IMR-90 (cell line): ENCODE data around the gene MPST. TPM values are rescaled to one million over a fixed set of nuclear protein-coding genes. Genes with fewer than 3 reads are reported as not detected.

ENCODE experiments used
- ATAC-seq: fragments of 200-7000 bp; cut with Tn5 transposase; 2 replicates; pipeline ENCODE4 v1.9.1; 2020; ENCODE audit warnings: low read depth, mild to moderate bottlenecking, moderate library complexity
- BruUV-seq: library from RNA; stranded (reverse); fragments of 400-500 nt; replicated peaks from 2 replicates; lab custom pipeline; 2021; lab: Mats Ljungman, UMichigan
- CTCF ChIA-PET: fragments of 300-600 bp; formaldehyde crosslinking; extraction: SDS; loops from one replicate; lab custom pipeline; 2021; ENCODE audit warnings: antibody characterized with exemption; lab: Yijun Ruan, JAX
- POLR2A ChIA-PET: fragments of 300-600 bp; sonication (Branson Sonifier 250); formaldehyde crosslinking; loops from one replicate; lab custom pipeline; 2022; ENCODE audit warnings: antibody characterized with exemption; ENCODE audit not compliant: unreplicated experiment; lab: Charles Lee
- DNase-seq: peaks from one replicate; pipeline ENCODE4 v3.0.0; 2013
- H2AFZ ChIP-seq: replicated peaks from 2 replicates; pipeline ENCODE3; 2013; ENCODE audit warnings: low read length, mild to moderate bottlenecking; ENCODE audit not compliant: poor library complexity
- H2AK5ac ChIP-seq: 2 replicates; pipeline ENCODE4 v1.6.1; 2013; ENCODE audit warnings: low read depth, low read length, inconsistent platforms
- H2AK9ac ChIP-seq: replicated peaks from 2 replicates; pipeline ENCODE3; 2013; ENCODE audit warnings: mild to moderate bottlenecking, low read depth, low read length, moderate library complexity; ENCODE audit not compliant: poor library complexity
- H2BK120ac ChIP-seq: 2 replicates; pipeline ENCODE4 v1.6.1; 2013; ENCODE audit warnings: low read depth, low read length, inconsistent platforms
- H2BK15ac ChIP-seq: 3 replicates; pipeline ENCODE4 v1.6.1; 2013; ENCODE audit warnings: low read depth, low read length, inconsistent platforms
- H2BK20ac ChIP-seq: 2 replicates; pipeline ENCODE4 v1.6.1; 2013; ENCODE audit warnings: low read depth, mild to moderate bottlenecking, inconsistent platforms, low read length, moderate library complexity
- H2BK5ac ChIP-seq: 2 replicates; pipeline ENCODE4 v1.6.1; 2013; ENCODE audit warnings: mild to moderate bottlenecking, low read depth, low read length, inconsistent platforms; ENCODE audit not compliant: poor library complexity, severe bottlenecking
- H3K14ac ChIP-seq: replicated peaks from 2 replicates; pipeline ENCODE4 v1.6.1; 2013; ENCODE audit warnings: low read depth, low read length, inconsistent platforms
- H3K18ac ChIP-seq: 2 replicates; pipeline ENCODE4 v1.6.1; 2013; ENCODE audit warnings: low read depth, low read length, control low read depth
- H3K23ac ChIP-seq: 2 replicates; pipeline ENCODE4 v1.6.1; 2013; ENCODE audit warnings: low read depth, low read length, inconsistent platforms
- H3K27ac ChIP-seq: 2 replicates; pipeline ENCODE4 v1.5.1; 2013; ENCODE audit warnings: mild to moderate bottlenecking, control low read depth, low read length; ENCODE audit not compliant: insufficient read depth
- H3K27me3 ChIP-seq: 2 replicates; pipeline ENCODE4 v1.6.1; 2013; ENCODE audit warnings: low read length; ENCODE audit not compliant: control insufficient read depth, insufficient read depth
- H3K36me3 ChIP-seq: 2 replicates; pipeline ENCODE4 v1.6.1; 2013; ENCODE audit warnings: low read length, mixed read lengths; ENCODE audit not compliant: control insufficient read depth, insufficient read depth
- H3K4ac ChIP-seq: 2 replicates; pipeline ENCODE4 v1.6.1; 2013; ENCODE audit warnings: low read depth, low read length, inconsistent platforms
- H3K4me1 ChIP-seq: 2 replicates; pipeline ENCODE4 v1.6.1; 2013; ENCODE audit warnings: low read length, mixed read lengths; ENCODE audit not compliant: control insufficient read depth, insufficient read depth
- H3K4me2 ChIP-seq: 2 replicates; pipeline ENCODE4 v1.6.1; 2013; ENCODE audit warnings: low read depth, mild to moderate bottlenecking, control low read depth, low read length, moderate library complexity
- H3K4me3 ChIP-seq: 2 replicates; pipeline ENCODE4 v1.5.1; 2013; ENCODE audit warnings: low read depth, mild to moderate bottlenecking, control low read depth, low read length, moderate library complexity; ENCODE audit not compliant: insufficient read depth
- H3K56ac ChIP-seq: 2 replicates; pipeline ENCODE4 v1.6.1; 2013; ENCODE audit warnings: low read length, inconsistent platforms; ENCODE audit not compliant: insufficient read depth; ENCODE audit errors: extremely low read depth
- H3K79me1 ChIP-seq, 2 experiments: 2 replicates each; pipeline ENCODE4 v1.6.1; 2013; ENCODE audit warnings: low read length in 2 of 2, inconsistent platforms in 1 of 2, low read depth in 1 of 2
- H3K9ac ChIP-seq: 2 replicates; pipeline ENCODE4 v1.6.1; 2013; ENCODE audit warnings: low read depth, low read length, control low read depth
- H3K9me1 ChIP-seq: 2 replicates; pipeline ENCODE4 v1.6.1; 2013; ENCODE audit warnings: low read length, inconsistent platforms; ENCODE audit not compliant: insufficient read depth
- H3K9me3 ChIP-seq: 2 replicates; pipeline ENCODE4 v1.6.1; 2013; ENCODE audit warnings: low read length; ENCODE audit not compliant: control insufficient read depth, insufficient read depth
- H4K20me1 ChIP-seq: 2 replicates; pipeline ENCODE4 v1.6.1; 2013; ENCODE audit warnings: low read length, inconsistent platforms; ENCODE audit not compliant: insufficient read depth
- H4K5ac ChIP-seq: 2 replicates; pipeline ENCODE4 v1.6.1; 2013; ENCODE audit warnings: mild to moderate bottlenecking, low read depth, low read length, control low read depth
- H4K8ac ChIP-seq, 2 experiments: 2 replicates each; pipeline ENCODE4 v1.6.1; 2013; ENCODE audit warnings: low read depth in 2 of 2, low read length in 2 of 2, control low read depth in 1 of 2, inconsistent platforms in 1 of 2
- H4K91ac ChIP-seq: 2 replicates; pipeline ENCODE4 v1.6.1; 2013; ENCODE audit warnings: low read depth, low read length, inconsistent platforms; ENCODE audit not compliant: insufficient read depth
- BHLHE40 ChIP-seq: fragments of 150-350 bp; IDR thresholded peaks from 2 replicates; pipeline ENCODE4 v1.6.1; 2016; ENCODE audit warnings: mild to moderate bottlenecking, low read depth, low read length
- CEBPB ChIP-seq: IDR thresholded peaks from 2 replicates; pipeline ENCODE4 v1.6.1; 2012; ENCODE audit warnings: low read depth, low read length, improper control_type of control experiment
- CHD1 ChIP-seq: IDR thresholded peaks from 2 replicates; pipeline ENCODE4 v1.6.1; 2012; ENCODE audit warnings: low read depth, low read length, improper control_type of control experiment
- CTCF ChIP-seq: conservative IDR thresholded peaks from 2 replicates; pipeline ENCODE4 v1.5.1; 2012; ENCODE audit warnings: mild to moderate bottlenecking, low read depth, low read length, improper control_type of control experiment
- ELK1 ChIP-seq: fragments of 150-350 bp; IDR thresholded peaks from 2 replicates; pipeline ENCODE4 v1.6.1; 2016; ENCODE audit warnings: low read depth, mild to moderate bottlenecking, low read length, moderate library complexity, borderline replicate concordance
- FOS ChIP-seq: fragments of 150-350 bp; IDR thresholded peaks from 2 replicates; pipeline ENCODE4 v1.6.1; 2016; ENCODE audit warnings: low read depth, low read length
- MAFK ChIP-seq: IDR thresholded peaks from 2 replicates; pipeline ENCODE4 v1.6.1; 2012; ENCODE audit warnings: low read depth, low read length, improper control_type of control experiment
- MAZ ChIP-seq: IDR thresholded peaks from 2 replicates; pipeline ENCODE4 v1.6.1; 2012; ENCODE audit warnings: low read depth, mild to moderate bottlenecking, low read length, improper control_type of control experiment, moderate library complexity, borderline replicate concordance
- MXI1 ChIP-seq: IDR thresholded peaks from 2 replicates; pipeline ENCODE4 v1.6.1; 2012; ENCODE audit warnings: low read depth, mild to moderate bottlenecking, low read length, moderate library complexity, borderline replicate concordance
- NFE2L2 ChIP-seq: fragments of 150-350 bp; IDR thresholded peaks from 2 replicates; pipeline ENCODE4 v1.6.1; 2016; ENCODE audit warnings: low read depth, mild to moderate bottlenecking, low read length
- POLR2A ChIP-seq: IDR thresholded peaks from 2 replicates; pipeline ENCODE4 v1.6.1; 2012; ENCODE audit warnings: mild to moderate bottlenecking, low read depth, low read length
- RAD21 ChIP-seq: IDR thresholded peaks from 2 replicates; pipeline ENCODE4 v1.6.1; 2012; ENCODE audit warnings: low read length, improper control_type of control experiment
- RCOR1 ChIP-seq: IDR thresholded peaks from 2 replicates; pipeline ENCODE4 v1.6.1; 2012; ENCODE audit warnings: mild to moderate bottlenecking, low read length, improper control_type of control experiment; ENCODE audit not compliant: insufficient replicate concordance
- RFX5 ChIP-seq: IDR thresholded peaks from 2 replicates; pipeline ENCODE4 v1.8.0; 2012; ENCODE audit warnings: low read depth, mild to moderate bottlenecking, low read length, moderate library complexity
- SMC3 ChIP-seq: fragments of 150-350 bp; IDR thresholded peaks from 2 replicates; pipeline ENCODE4 v1.6.1; 2016; ENCODE audit warnings: low read depth, mild to moderate bottlenecking, antibody characterized with exemption, low read length, moderate library complexity
- WGBS, 2 experiments: methylation state at CpG; one replicate each; pipeline versions ENCODE4 v1.1.5 to v1.1.7; 2013; ENCODE audit warnings: missing lambda C conversion rate in 2 of 2; ENCODE audit not compliant: insufficient read length in 1 of 2; ENCODE audit errors: extremely low coverage in 2 of 2; 5-methylcytosine and 5-hydroxymethylcytosine counted together
- dilution Hi-C: fragments of 300-500 bp; cut with HindIII; formaldehyde crosslinking; loops from one replicate; pipeline ENCODE4 v1.14.3; 2018; ENCODE audit warnings: low sequenced_read_pairs; ENCODE audit not compliant: unreplicated experiment
- in situ Hi-C: fragments of 300-500 bp; cut with MboI; formaldehyde crosslinking; loops from 3 replicates; pipeline ENCODE4 v1.14.3; 2019; ENCODE audit warnings: low sequenced_read_pairs, inconsistent platforms, mixed read lengths
- intact Hi-C: fragments of 100-400 bp; cut with micrococcal nuclease; formaldehyde crosslinking; loops from 2 replicates; pipeline ENCODE4 v1.10.0; 2022
- polyA plus RNA-seq, 3 experiments: library from polyadenylated mRNA; depleted of rRNA; stranded (reverse); fragments of >200 nt; gene quantifications; 2 replicates each; pipeline ENCODE4 v1.2.3, GENCODE V29; 2012; ENCODE audit warnings: low replicate concordance in 1 of 3
- total RNA-seq: library from RNA; depleted of rRNA; stranded (reverse); fragments of >200 nt; gene quantifications from 2 replicates; pipeline ENCODE4 v1.2.3, GENCODE V29; 2012
- TF ChIP-seq, protein P1 (sequence below): fragments of 150-350 bp; IDR thresholded peaks from 2 replicates; pipeline ENCODE4 v1.6.1; 2017; ENCODE audit warnings: mild to moderate bottlenecking, antibody characterized with exemption, low read length, low read depth

Gene MPST
- total and polyA plus RNA-seq, 2 of the 4 experiments (the other 2 are of a cell fraction): 19.2 to 43.0 TPM

GRCh38 chr22:37010976-37011375 lies 8.6 kb upstream of the MPST start:
- H2BK20ac ChIP-seq: no peak overlapping the region
- intact Hi-C loops (no loop called here), dilution Hi-C loops (no loop called here), in situ Hi-C loops (no loop called here)
- DNase-seq: no peak
- no peak overlapping the region for H4K91ac ChIP-seq
- no TSS peak for BruUV-seq
- no peaks in the 10 kb centered on the region; the same call in 1 of the 2 replicates for H3K9me1 ChIP-seq
- TF ChIP-seq RCOR1: no peak
- TF ChIP-seq FOS: no peak
- no peak for TF ChIP-seq MAZ
- TF ChIP-seq CHD1: no peak
- TF ChIP-seq BHLHE40: no peak
- TF ChIP-seq ELK1: no peak
- no peak for TF ChIP-seq CTCF
- no peak for TF ChIP-seq RAD21
- TF ChIP-seq, protein P1, sequence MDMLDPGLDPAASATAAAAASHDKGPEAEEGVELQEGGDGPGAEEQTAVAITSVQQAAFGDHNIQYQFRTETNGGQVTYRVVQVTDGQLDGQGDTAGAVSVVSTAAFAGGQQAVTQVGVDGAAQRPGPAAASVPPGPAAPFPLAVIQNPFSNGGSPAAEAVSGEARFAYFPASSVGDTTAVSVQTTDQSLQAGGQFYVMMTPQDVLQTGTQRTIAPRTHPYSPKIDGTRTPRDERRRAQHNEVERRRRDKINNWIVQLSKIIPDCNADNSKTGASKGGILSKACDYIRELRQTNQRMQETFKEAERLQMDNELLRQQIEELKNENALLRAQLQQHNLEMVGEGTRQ: no peak
- TF ChIP-seq NFE2L2: no peak
- TF ChIP-seq MAFK: no peak
- TF ChIP-seq POLR2A: no peak
- TF ChIP-seq MXI1: no peak
- no peak for TF ChIP-seq SMC3
- no peak for TF ChIP-seq CEBPB
- no peak for TF ChIP-seq RFX5
- H3K56ac ChIP-seq: no peak overlapping the region
- POLR2A ChIA-PET: no interaction called here
- no peak overlapping the region for H3K9ac ChIP-seq
- H4K5ac ChIP-seq: no peak overlapping the region
- no peak overlapping the region for H2BK120ac ChIP-seq
- H2BK5ac ChIP-seq: no peak overlapping the region
- H3K4me3 ChIP-seq: no peak overlapping the region
- no peak overlapping the region for H3K14ac ChIP-seq
- ATAC-seq: no peak
- no peak overlapping the region for H4K8ac ChIP-seq
- H3K18ac ChIP-seq: no peak overlapping the region
- no peak overlapping the region for H3K23ac ChIP-seq
- H2BK15ac ChIP-seq: no peak overlapping the region
- H3K36me3 ChIP-seq: no peaks in the 10 kb centered on the region; the same call in 1 of the 2 replicates
- no peak overlapping the region for H3K4ac ChIP-seq
- H4K20me1 ChIP-seq: peaks cover 17% of the 10 kb centered on the region
- no peaks in the 10 kb centered on the region for H3K9me3 ChIP-seq
- H3K27ac ChIP-seq: no peak overlapping the region
- H2AK9ac ChIP-seq: no peak overlapping the region
- H3K4me1 ChIP-seq: no peaks in the 10 kb centered on the region
- H2AK5ac ChIP-seq: no peak overlapping the region
- CTCF ChIA-PET: no interaction called here
- peaks cover 27% of the 10 kb centered on the region for H3K27me3 ChIP-seq
- no peak overlapping the region for H3K4me2 ChIP-seq
- no peaks in the 10 kb centered on the region; a peak in 1 of 4 replicates for H3K79me1 ChIP-seq
- no peak overlapping the region for H2AFZ ChIP-seq
- WGBS, 2 experiments: 93% methylated on average over 13 of the region's 20 CpGs; no CpG with 5 or more reads in 1 of the 2 experiments
